Neuronal stem cell (in vitro differentiated cells): Measurements from ENCODE around the gene HNRNPC.
A peak's percentile ranks its signal among the peaks of the same experiment; 100 is the strongest.

ENCODE experiments used
- DNase-seq: peaks from one replicate; pipeline ENCODE4 v3.0.0-alpha.2; 2013; ENCODE audit warnings: low spot score
- H2AFZ ChIP-seq: one replicate; pipeline ENCODE4 v1.6.1; 2013; ENCODE audit warnings: mild to moderate bottlenecking, low read length, inconsistent platforms
- H2AK5ac ChIP-seq: 2 replicates; pipeline ENCODE4 v1.6.1; 2013; ENCODE audit warnings: low read depth, mild to moderate bottlenecking, inconsistent platforms, low read length, moderate library complexity, mixed read lengths
- H2BK120ac ChIP-seq: 2 replicates; pipeline ENCODE4 v1.6.1; 2013; ENCODE audit warnings: low read depth, mild to moderate bottlenecking, inconsistent platforms, low read length, moderate library complexity, mixed read lengths
- H2BK12ac ChIP-seq: one replicate; pipeline ENCODE4 v1.6.1; 2013; ENCODE audit warnings: low read length, inconsistent platforms
- H2BK15ac ChIP-seq: 2 replicates; pipeline ENCODE4 v1.6.1; 2013; ENCODE audit warnings: mild to moderate bottlenecking, low read length, inconsistent platforms, mixed read lengths
- H2BK5ac ChIP-seq: one replicate; pipeline ENCODE4 v1.6.1; 2013; ENCODE audit warnings: inconsistent platforms, mild to moderate bottlenecking, low read length, moderate library complexity
- H3K14ac ChIP-seq: one replicate; pipeline ENCODE4 v1.6.1; 2013; ENCODE audit warnings: low read length, inconsistent platforms
- H3K18ac ChIP-seq: 2 replicates; pipeline ENCODE4 v1.6.1; 2013; ENCODE audit warnings: low read length, inconsistent platforms
- H3K23ac ChIP-seq: 2 replicates; pipeline ENCODE4 v1.6.1; 2013; ENCODE audit warnings: low read depth, mild to moderate bottlenecking, mixed read lengths, low read length, inconsistent platforms; ENCODE audit not compliant: poor library complexity
- H3K27ac ChIP-seq: replicated peaks from 3 replicates; pipeline ENCODE4 v1.5.1; 2013; ENCODE audit warnings: low read length, inconsistent platforms
- H3K27me3 ChIP-seq, 3 experiments: 2 replicates each; pipeline ENCODE4 v1.6.1; 2013; ENCODE audit warnings: low read length in 3 of 3, mild to moderate bottlenecking in 2 of 3, inconsistent platforms in 1 of 3, low read depth in 1 of 3, mixed read lengths in 1 of 3, moderate library complexity in 1 of 3; ENCODE audit not compliant: control insufficient read depth in 3 of 3, insufficient read depth in 3 of 3
- H3K36me3 ChIP-seq, 2 donors: replicated peaks in 1 of 2; 2 replicates each; pipeline ENCODE4 v1.6.1; 2013; ENCODE audit warnings: low read length in 2 of 2; ENCODE audit not compliant: control insufficient read depth in 2 of 2, insufficient read depth in 2 of 2
- H3K4ac ChIP-seq: 2 replicates; pipeline ENCODE4 v1.6.1; 2013; ENCODE audit warnings: inconsistent platforms, mild to moderate bottlenecking, low read length, moderate library complexity
- H3K4me1 ChIP-seq, 2 donors: 1 replicate in 1 of 2; 2 replicates in 1 of 2; pipeline ENCODE4 v1.6.1; 2013; ENCODE audit warnings: low read length in 2 of 2, low read depth in 1 of 2; ENCODE audit not compliant: control insufficient read depth in 2 of 2, insufficient read depth in 1 of 2
- H3K4me2 ChIP-seq: one replicate; pipeline ENCODE4 v1.6.1; 2013; ENCODE audit warnings: mild to moderate bottlenecking, low read length, inconsistent platforms; ENCODE audit not compliant: insufficient read depth, poor library complexity, severe bottlenecking
- H3K4me3 ChIP-seq, 2 donors: 2 replicates each; pipeline ENCODE4 v1.5.1; 2013; ENCODE audit warnings: low read length in 2 of 2, mild to moderate bottlenecking in 2 of 2, inconsistent platforms in 1 of 2, moderate library complexity in 1 of 2
- H3K79me1 ChIP-seq: one replicate; pipeline ENCODE4 v1.6.1; 2013; ENCODE audit warnings: low read depth, mild to moderate bottlenecking, inconsistent platforms, low read length, moderate library complexity
- H3K9ac ChIP-seq: one replicate; pipeline ENCODE4 v1.6.1; 2013; ENCODE audit warnings: mild to moderate bottlenecking, low read depth, low read length, inconsistent platforms; ENCODE audit not compliant: poor library complexity
- H3K9me3 ChIP-seq, 2 donors: replicated peaks in 1 of 2; 2 replicates each; pipeline versions ENCODE3 to v1.6.1; 2013; ENCODE audit warnings: low read length in 2 of 2, mild to moderate bottlenecking in 2 of 2, inconsistent platforms in 1 of 2, low read depth in 1 of 2, mixed read lengths in 1 of 2, moderate library complexity in 1 of 2; ENCODE audit not compliant: control insufficient read depth in 2 of 2, insufficient read depth in 1 of 2
- H4K8ac ChIP-seq: one replicate; pipeline ENCODE4 v1.6.1; 2013; ENCODE audit warnings: low read depth, mild to moderate bottlenecking, inconsistent platforms, low read length, moderate library complexity
- H4K91ac ChIP-seq: one replicate; pipeline ENCODE4 v1.6.1; 2013; ENCODE audit warnings: low read length, low read depth, mild to moderate bottlenecking, inconsistent platforms; ENCODE audit not compliant: poor library complexity
- WGBS, 2 donors: extraction: QIAGEN DNeasy Blood & Tissue Kit; methylation state at CpG; one replicate each; pipeline ENCODE4 v1.1.7; 2013; ENCODE audit warnings: missing lambda C conversion rate in 2 of 2, mixed read lengths in 1 of 2; ENCODE audit not compliant: insufficient read length in 2 of 2, insufficient replicate concordance in 1 of 2; ENCODE audit errors: extremely low coverage in 2 of 2; 5-methylcytosine and 5-hydroxymethylcytosine counted together

HNRNPC gene

DNA sequence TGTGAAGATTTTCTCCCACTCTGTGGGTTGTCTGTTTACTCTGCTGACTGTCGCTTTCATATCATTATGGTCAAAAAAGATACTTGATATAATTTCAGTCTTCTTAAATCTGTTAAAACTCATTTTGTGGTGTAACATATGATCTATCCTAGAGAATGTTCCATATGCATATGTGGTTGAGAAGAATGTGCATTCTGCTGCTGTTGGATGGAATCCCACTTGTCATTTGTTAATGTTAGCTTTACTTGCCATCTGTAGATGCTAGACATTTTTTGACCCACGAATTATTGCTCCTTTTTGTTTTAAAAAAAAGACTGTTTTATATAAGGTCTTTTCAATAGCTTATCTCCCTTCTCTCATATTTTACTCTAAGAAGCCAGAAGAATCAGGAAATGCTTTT lies 87.1 kb downstream of the HNRNPC start:
- H2AK5ac ChIP-seq: no peak overlapping the region
- H3K23ac ChIP-seq: no peak overlapping the region
- no peak overlapping the region for H2BK15ac ChIP-seq
- no peaks in the 10 kb centered on the region for H3K27me3 ChIP-seq
- no peaks in the 10 kb centered on the region for H3K79me1 ChIP-seq
- no peak for DNase-seq
- H3K4ac ChIP-seq: no peak overlapping the region
- H4K91ac ChIP-seq: no peak overlapping the region
- H2BK12ac ChIP-seq: no peak overlapping the region
- no peaks in the 10 kb centered on the region for H3K36me3 ChIP-seq
- no peak overlapping the region for H3K4me2 ChIP-seq
- no peaks in the 10 kb centered on the region for H3K9me3 ChIP-seq
- no peak overlapping the region for H3K14ac ChIP-seq
- H3K4me1 ChIP-seq: no peaks in the 10 kb centered on the region
- H2BK5ac ChIP-seq: no peak overlapping the region
- no peak overlapping the region for H3K9ac ChIP-seq
- no peak overlapping the region for H4K8ac ChIP-seq
- no peak overlapping the region for H2AFZ ChIP-seq
- no peak overlapping the region for H3K18ac ChIP-seq
- no peak overlapping the region for H3K4me3 ChIP-seq
- no peak overlapping the region for H3K27ac ChIP-seq
- H2BK120ac ChIP-seq: no peak overlapping the region
- WGBS, 2 donors: no CpG with 5 or more reads among the region's 2 CpGs

DNA sequence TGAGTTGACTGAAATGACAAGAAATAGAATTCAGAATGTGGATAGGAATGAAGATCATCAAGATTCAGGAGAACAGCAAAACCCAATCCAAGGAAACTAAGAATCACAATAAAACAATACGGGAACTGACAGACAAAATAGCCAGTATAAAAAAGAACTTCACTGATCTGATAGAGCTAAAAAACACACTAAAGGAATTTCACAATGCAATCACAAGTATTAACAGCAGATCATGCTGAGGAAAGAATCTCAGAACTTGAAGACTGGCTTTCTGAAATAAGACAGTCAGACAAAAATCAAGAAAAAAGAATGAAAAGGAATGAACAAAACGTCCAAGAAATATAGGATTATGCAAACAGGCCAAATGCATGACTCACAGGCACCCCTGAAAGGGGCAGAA lies 98.1 kb downstream of the HNRNPC start:
- Histone ChIP-seq H2BK12ac (no peak overlapping the region), H3K23ac (no peak overlapping the region), H3K18ac (no peak overlapping the region), H2AFZ (no peak overlapping the region), H3K27ac (no peak overlapping the region), H2BK5ac (no peak overlapping the region), H3K4ac (no peak overlapping the region), H3K14ac (no peak overlapping the region), H3K4me1 (no peaks in the 10 kb centered on the region), H2BK120ac (no peak overlapping the region), H3K9me3 (no peaks in the 10 kb centered on the region), H4K91ac (no peak overlapping the region), H2AK5ac (no peak overlapping the region), H3K4me2 (no peak overlapping the region), H3K27me3 (peaks cover 0 to 3% (median 0%) of the 10 kb centered on the region in 3 experiments), H2BK15ac (no peak overlapping the region), H3K79me1 (no peaks in the 10 kb centered on the region), H3K4me3 (no peak overlapping the region), H4K8ac (no peak overlapping the region), H3K36me3 (no peaks in the 10 kb centered on the region), H3K9ac (no peak overlapping the region)
- DNase-seq: no peak
- WGBS, 2 donors: no CpG with 5 or more reads among the region's 2 CpGs

DNA sequence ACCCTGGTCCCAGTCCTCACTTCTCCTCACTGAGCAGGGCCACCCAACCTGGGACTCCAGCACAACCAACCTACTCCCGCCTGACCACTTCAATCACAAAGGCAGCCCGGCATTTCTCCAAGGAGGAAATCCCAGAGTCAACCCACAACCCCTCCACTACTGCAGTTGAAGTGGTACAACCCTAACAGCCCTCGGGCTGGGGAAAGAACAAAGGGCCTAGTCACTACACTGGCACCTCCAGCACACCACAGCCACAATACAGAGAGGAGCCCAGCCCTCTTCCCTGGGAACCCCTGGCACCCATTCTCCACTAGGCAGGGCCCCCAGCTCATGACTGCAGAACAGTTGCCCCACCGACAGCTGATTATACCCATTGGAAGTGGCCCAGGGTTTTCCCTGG lies 99.7 kb downstream of the HNRNPC start:
- H3K27ac ChIP-seq: no peak overlapping the region
- no peak overlapping the region for H2AFZ ChIP-seq
- H3K79me1 ChIP-seq: no peaks in the 10 kb centered on the region
- no peak overlapping the region for H2AK5ac ChIP-seq
- no peak overlapping the region for H2BK12ac ChIP-seq
- H3K36me3 ChIP-seq: no peaks in the 10 kb centered on the region
- H2BK5ac ChIP-seq: no peak overlapping the region
- H3K4me2 ChIP-seq: no peak overlapping the region
- DNase-seq: no peak
- H3K4ac ChIP-seq: no peak overlapping the region
- H3K4me1 ChIP-seq: no peaks in the 10 kb centered on the region
- peak overlapping the region; percentile 17 for H3K14ac ChIP-seq
- no peaks in the 10 kb centered on the region for H3K9me3 ChIP-seq
- H3K27me3 ChIP-seq: peaks cover 0 to 7% (median 0%) of the 10 kb centered on the region in 3 experiments
- no peak overlapping the region for H3K18ac ChIP-seq
- no peak overlapping the region for H4K91ac ChIP-seq
- H2BK15ac ChIP-seq: no peak overlapping the region
- H3K4me3 ChIP-seq: no peak overlapping the region
- H3K9ac ChIP-seq: no peak overlapping the region
- no peak overlapping the region for H3K23ac ChIP-seq
- no peak overlapping the region for H2BK120ac ChIP-seq
- no peak overlapping the region for H4K8ac ChIP-seq
- WGBS, 2 donors: no CpG with 5 or more reads among the region's 4 CpGs

DNA sequence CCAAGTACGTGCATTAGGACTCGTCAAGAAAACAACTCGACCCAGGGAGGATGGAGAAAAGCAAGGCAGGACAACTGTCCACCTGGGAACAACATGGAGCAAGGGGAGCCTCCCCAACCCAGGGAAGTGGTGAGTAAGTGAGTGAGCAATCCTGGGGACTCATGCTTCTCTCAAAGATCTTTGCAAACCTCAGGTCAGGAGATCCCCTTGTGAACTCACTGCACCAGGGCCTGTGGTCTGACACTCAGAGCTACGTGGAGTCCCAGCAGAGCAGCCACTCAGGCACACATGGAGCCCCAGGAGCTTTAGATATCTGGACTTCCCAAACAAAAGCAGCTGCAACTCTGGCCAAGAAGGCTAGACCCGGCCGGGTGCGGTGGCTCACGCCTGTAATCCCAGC lies 101.2 kb downstream of the HNRNPC start:
- Histone ChIP-seq H3K23ac (no peak overlapping the region), H3K18ac (no peak overlapping the region), H4K8ac (no peak overlapping the region), H2BK5ac (no peak overlapping the region), H2AFZ (no peak overlapping the region), H3K14ac (no peak overlapping the region), H2BK12ac (no peak overlapping the region), H4K91ac (no peak overlapping the region), H3K4me3 (no peak overlapping the region), H3K9me3 (no peaks in the 10 kb centered on the region), H2BK120ac (no peak overlapping the region), H3K79me1 (no peaks in the 10 kb centered on the region), H3K4ac (no peak overlapping the region), H3K36me3 (no peaks in the 10 kb centered on the region), H3K27me3 (peaks cover 0 to 7% (median 0%) of the 10 kb centered on the region in 3 experiments), H2BK15ac (no peak overlapping the region), H2AK5ac (no peak overlapping the region), H3K4me2 (no peak overlapping the region), H3K27ac (no peak overlapping the region), H3K4me1 (no peaks in the 10 kb centered on the region), H3K9ac (no peak overlapping the region)
- no peak for DNase-seq
- no CpG with 5 or more reads among the region's 8 CpGs for WGBS, 2 donors
